GM18499 (cell line): ENCODE results near the gene DNAH14.
A peak's percentile ranks its signal among the peaks of the same experiment; 100 is the strongest.

Experiments
- ATAC-seq: cut with Tn5 transposase; IDR thresholded peaks from one replicate; pipeline ENCODE4 v1.9.1; 2021; ENCODE audit warnings: moderate number of reproducible peaks; ENCODE audit not compliant: insufficient read depth, unreplicated experiment

The DNAH14 gene

DNA sequence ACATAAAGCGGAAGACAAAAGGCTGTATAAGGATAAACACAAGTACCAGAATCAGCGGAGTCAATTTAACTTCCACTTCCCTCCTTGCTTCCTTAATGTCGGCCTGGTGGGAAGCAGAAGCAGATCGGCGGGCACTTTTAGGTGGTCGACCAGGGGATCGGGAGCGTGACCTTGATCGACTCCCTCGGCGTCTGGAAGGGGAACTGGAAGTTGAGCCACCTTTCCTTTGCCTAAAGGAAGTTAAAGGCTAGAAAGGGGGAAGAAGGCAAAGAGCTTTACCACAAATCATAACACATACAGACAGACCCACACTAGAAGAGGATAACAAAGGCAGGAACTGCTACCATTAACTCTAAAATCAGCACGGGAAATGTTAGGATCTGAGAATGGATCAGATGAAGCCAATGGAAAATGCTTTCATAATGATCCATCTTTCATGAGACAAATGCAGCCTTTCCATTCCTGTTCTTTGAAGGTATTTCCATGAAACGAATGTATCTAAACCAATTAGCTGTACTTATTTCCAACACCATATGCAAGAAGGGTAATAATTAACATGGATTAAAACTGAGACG is 492.6 kb downstream of the DNAH14 start:
- no peak for ATAC-seq

DNA sequence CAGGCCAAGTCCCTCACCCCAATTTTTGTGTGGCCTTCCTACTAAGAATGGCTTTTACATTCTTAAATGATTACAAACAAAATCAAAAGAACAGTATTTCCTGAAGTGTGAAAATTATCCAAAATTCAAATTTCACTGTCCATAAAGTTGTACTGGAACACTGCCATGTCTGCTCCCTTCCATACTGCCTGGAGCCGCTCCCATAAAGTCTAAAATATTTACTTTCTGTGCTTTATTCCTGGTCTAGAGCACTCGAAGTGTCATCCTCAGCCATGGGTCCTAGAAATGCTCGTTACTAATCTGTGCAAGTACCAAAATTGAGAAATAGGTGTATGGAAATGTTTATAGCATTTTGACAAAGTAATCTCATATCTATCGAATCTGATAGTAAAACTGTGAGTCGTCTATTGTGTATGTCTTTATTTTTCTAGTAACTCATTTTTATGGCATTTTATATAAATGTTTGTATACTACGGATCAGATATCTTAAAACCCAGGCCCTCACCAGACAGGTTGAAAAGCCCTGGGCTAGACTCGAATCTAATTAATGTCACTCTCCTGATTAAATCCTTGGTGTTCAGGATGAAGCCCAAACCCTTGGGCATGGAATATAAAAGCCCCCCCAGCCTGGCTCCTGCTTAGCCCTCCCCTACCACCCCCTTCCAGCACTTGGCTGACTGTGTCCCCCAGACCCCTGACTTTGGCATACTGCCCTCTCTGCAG is 493.5 kb downstream of the DNAH14 start:
- no peak for ATAC-seq

DNA sequence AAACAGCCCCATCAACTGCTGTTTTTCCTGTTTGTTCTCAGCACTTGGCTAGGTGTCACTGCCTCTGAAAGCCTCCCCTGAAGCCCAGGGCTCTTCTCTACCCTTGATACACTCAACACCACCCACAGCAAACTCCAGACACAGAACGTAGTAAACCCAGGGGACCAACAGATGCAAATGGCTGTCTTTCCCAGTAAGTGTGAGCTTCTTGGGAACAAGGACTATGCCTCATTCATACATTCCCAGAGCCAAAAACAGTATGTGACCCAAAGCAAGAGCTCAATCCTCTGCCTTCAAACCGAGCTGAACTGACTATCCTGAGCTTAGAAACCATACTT is 494.0 kb downstream of the DNAH14 start:
- no peak for ATAC-seq

DNA sequence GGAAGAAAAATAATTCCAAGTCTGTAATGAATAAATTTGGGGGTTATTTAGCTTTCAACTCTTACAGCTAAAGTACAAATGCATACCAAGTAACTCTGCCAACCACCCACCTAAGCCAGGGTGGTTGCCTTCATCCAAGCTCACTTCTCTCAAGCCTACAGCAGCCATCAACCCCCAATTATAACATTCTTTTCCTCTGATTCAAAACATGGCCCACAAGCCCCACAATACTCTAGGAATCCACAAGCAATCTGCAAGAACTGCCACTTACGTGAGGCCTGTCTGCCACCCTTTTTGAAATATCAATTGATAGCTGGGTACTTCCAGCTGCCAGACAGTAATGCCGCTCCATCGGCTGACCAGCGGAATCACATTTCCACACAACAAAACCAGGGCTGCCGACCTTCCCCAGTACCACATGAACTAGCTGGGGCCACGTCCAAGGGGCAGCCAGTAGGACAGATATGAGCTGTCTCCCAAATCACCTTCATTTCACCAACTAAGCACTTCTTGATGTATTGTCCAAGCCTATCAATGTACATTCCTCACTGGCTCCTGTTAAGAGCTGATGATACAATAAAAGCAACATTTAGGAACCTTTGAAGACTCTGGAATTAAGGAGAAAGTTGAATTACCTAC is 495.2 kb downstream of the DNAH14 start:
- ATAC-seq, result no peak

DNA sequence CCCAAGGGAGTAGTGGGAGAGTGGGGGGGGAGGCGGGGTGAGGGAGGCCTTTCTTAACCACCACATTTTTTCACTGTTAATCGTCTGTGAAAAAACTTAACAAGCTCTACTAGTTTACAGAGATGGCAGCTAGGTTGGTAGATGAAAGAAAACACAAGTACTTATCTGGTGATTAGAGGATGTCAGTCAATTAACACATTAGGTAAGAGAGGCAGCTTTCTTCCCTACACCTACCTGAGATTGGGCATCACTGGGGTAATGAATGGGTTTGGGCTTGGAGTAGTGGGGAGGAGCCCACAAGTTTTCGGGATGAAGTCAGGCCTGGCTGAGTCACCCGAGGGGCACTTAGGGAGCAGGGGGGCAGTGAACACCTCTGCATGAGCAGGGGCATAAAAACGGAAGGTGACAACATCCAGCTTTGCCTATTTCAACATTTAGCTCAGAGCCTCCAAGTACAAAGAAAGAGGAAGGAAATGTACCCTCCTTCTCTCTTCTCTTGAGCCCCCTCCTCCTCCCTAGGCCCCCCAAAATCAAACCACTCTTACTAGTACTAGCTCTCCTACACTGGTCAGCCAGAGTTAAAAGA is 495.8 kb downstream of the DNAH14 start:
- no peak for ATAC-seq

DNA sequence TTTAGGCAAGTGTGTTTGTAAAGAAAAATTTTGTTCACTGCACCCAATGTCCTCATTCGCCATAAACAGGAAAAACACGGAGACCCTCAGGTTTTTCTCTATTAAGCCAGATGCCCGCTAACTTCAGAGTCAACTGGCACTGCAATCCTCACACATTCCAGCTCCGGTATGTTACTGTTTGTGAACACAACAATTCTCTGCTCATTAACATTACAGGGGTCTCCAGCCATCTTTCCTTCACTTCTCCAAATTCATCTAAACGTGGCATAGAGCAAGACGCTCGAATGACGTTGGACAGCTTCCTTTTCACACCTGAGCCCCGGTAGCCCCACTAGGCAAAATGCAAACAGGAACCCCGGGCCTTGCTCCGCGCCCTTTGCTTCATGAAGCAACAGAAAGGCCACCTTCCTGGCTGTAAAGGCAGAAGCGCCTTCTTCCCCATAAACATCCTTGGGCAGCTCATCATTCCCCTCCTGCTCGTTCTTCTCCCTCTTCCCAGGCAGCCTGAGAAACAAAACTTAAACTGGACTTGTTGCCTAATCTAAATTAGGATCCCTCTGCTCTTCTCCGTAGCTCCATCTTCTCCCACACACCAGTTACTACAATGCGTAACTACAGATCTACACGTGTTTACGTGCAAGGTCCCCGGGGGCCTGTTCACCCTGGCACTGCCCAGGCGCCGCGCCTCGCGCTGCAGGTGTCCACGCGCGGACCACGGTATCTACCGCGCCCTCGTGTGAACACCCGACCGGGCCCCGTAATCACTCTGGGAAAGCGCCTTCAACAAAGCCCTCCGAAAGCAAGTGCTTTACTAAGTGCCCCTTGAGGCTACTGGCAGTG is 497.1 kb downstream of the DNAH14 start:
- no peak for ATAC-seq

DNA sequence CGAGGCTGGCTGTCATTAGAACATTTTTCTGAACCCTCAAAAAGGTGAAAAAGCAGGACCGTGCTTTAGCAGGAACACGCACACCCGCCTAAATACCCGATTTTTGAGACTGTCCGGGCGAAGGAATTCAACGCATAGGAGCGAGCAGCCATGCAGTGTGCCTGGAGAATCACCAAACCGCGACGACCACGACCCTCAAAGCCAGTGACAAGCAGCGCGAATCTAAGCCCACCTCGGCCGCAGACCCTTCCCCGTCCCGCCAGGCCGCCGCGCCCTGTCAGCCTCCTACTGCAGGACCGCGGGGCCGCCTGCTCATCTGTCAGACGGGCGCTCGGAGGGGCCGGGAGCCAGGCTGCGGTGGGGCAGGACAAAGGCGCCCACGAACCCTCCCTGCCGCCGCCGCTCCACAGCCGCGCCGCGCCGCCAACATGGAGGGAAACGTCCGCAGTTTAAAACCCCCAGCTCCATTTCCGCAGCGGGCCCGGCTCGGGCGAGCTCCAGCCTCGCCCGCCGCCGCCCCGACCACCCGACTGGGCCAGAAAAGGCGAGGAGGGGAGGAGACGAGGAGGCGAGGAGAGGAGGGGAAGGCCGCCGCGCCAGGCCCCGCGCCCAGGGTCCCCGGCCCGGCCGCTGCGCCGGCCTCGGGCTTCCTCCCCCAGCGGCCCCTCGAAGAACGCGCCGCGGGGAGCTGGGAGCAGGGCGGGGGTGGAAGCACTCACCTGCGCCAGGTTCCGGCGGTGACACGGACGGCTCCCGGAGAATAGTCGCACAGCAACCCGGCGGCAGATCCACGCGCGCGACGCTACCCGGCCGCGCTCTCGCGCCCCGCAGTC is 498.0 kb downstream of the DNAH14 start, which contains the start of gene LBR:
Gene LBR, minus strand, starts transcription at position 804 of the 833 bp plus-strand sequence. CDS start 3,963 bp downstream, outside the sequence.
- ATAC-seq, result peak; percentile 20

DNA sequence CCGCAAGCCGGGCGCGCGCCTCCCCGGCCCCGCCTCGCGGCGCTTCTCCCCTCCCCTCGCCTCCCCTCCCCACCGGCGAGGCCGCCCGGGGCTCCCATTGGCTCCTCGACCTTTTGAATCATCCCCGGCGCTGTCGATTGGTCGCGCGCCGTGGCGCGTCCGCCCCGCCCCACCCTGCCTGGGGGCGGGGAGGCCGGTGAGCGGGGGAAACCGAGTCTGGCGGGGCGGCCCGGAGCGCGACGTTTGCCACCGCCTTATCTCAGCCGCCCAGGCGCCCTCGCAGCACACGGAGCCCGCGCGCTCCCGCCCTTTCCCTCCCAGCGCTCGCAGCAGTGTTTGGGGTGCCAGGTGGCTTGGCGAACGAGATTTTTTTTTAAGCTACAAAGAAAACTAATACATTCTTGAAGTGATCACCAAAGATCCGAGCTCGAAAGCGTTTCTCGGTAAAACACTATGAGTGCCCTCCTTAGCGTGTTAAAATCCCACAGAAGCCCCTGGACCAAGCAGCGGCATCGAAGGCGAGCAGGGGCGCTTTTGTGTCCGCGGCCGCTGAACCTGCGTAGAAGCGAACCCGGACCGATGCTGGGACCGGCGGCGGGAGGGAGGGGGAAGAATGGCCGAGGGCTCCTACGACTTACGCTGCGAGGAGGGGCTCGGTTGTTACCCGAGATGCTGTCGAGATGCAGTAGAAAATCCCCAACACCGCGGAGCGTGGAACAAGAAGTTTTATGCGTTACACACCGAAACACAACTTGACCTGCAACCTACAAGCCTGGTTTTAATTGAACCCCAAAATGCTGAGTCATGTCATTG is 498.8 kb downstream of the DNAH14 start:
- peak; percentile 62 for ATAC-seq

DNA sequence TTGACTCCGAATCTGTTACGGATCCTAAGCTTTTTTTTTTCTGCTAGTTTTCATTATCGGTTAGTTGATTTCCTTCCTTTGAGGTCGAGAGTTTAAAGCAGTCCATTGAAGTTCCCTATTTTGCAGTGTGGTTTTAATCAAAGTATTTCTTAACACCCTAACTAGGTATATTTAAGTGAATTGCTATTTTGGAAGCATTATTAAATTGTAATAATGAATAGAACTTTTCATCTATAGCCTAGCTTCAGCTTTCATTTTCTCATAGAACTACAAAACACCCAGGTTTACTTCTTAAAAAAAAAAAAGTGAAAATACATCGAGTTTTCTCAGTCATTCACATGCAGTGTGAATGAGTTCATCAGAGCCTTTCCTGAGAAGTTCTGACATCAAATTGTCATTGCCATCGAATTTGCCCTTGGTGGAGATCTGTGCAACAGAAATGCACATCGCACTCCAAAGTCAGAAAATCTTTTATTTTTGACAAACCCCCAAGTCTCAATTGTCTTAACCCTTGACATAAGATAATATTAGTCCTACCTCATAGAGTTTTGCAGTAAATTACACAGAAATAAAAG is 499.5 kb downstream of the DNAH14 start:
- no peak for ATAC-seq

DNA sequence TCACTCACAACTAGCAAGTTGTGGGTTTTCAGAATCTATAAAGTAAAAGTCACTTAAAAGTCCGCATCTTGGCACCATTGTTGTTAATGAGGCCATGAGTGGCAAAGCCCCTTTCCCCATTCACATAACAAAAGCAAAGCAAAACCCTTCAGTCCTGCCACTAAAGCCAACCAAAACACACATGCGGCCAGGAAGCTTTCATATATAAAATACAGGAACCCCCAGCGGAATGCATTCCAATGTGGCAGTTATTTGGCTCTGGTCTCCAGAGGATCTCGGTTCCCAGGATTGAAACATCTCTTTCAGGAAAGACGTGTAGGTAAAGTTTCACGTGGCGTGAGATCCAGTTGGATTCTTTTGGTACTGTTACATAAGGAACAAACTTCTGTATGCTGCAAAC is 500.8 kb downstream of the DNAH14 start:
- no peak for ATAC-seq

DNA sequence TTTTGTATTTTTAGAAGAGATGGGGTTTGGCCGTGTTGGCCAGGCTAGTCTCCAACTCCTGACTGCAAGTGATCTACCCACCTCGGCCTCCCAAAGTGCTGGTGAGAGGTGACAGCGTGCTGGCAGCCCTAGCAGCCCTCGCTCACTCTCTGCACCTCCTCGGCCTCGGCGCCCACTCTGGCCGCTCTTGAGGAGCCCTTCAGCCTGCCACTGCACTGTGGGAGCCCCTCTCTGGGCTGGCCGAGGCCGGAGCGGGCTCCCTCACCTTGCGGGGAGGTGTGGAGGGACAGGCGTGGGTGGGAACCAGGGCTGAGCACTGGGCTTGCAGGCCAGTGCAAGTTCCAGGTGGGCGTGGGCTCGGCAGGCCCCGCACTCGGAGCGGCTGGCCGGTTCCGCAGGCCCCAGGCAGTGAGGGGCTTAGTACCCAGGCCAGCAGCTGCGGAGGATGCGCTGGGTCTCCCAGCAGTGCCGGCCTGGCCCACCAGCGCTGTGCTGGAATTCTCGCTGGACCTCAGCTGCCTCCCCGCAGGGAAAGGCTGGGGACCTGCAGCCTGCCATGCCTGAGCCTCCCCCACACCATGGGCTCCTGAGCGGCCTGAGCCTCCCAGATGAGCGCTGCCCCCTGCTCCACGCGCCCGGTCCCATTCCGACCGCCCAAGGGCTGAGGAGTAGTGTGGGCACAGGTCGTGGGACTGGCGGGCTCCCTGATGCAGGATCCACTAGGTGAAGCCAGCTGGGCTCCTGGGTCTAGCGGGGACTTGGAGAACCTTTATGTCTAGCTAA is 501.8 kb downstream of the DNAH14 start:
- ATAC-seq, result no peak

DNA sequence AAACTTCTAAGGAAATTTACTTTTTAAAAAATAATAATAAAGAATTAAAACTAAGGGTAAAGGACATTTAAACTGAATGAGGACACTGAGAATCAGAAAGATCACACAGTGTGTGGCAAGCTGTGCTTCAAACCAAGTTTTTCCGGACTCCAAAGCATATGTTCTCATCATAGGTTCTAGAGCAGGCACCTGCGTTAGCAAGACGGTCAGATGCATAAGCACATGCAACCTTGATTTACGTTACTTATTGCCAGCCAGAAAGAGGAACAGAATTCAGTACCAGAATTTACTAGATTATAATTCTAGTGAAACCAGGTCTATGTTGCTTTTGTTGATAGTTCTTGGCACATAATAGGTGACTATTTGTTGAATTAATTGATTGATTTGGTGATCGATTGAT is 504.6 kb downstream of the DNAH14 start:
- ATAC-seq, result no peak

DNA sequence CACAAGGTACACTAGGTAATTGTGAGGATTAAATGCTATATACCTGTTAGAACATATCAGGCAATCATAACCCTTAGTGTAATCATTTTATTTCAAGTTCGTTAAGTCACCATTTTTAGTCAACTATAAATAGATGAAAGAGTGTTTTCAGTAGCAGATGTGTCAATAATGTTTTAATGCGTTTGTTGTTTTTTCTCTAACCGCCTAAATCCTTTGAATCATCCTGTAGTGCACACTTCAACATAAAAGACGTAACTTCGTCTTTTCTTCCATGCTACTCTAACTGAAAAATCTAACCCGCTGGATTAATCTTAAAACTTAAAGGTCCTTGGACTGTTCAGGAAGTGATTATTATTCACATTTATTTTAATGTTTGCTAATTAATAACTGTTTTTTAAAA is 505.6 kb downstream of the DNAH14 start:
- ATAC-seq, result no peak

DNA sequence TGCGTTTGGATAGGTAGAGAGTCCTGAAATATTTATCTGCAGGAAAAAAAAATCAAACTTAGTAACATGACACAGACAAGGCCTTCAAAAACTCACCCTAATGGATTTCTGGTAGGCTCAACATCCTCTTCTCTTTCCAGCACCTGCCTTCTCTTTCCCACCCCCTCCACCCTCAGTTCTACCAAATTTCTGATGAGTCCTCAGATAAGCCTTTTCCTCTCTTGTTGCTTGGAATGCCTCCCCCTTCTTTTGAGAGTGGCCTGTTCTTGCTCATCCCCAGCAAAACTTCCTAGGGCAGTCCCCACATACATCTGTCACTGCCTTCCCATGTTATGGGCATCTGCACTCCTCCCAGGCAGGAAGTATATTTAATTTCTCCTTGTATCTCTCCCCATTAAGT is 506.0 kb downstream of the DNAH14 start:
- ATAC-seq, result no peak

DNA sequence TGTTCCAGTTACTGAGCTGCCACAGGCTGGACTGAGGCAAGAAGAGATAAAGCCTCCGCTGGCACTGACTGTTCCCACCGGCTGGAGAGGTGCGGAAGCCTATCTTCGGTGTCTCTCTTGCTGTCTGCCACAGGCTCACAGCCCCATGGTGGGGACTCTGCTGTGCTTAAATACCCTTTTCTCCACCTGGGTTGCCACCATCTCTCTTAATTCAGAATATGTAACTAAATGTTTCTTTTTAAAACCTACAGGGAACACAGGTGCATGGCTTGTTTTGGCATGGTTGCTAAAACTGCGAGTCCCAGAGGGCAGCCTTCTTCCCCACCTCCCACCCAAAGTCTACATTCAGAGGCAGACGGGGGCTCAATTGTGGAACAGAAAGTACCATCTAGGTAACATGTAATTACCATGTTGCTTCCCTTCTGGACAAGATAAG is 506.5 kb downstream of the DNAH14 start:
- no peak for ATAC-seq

DNA sequence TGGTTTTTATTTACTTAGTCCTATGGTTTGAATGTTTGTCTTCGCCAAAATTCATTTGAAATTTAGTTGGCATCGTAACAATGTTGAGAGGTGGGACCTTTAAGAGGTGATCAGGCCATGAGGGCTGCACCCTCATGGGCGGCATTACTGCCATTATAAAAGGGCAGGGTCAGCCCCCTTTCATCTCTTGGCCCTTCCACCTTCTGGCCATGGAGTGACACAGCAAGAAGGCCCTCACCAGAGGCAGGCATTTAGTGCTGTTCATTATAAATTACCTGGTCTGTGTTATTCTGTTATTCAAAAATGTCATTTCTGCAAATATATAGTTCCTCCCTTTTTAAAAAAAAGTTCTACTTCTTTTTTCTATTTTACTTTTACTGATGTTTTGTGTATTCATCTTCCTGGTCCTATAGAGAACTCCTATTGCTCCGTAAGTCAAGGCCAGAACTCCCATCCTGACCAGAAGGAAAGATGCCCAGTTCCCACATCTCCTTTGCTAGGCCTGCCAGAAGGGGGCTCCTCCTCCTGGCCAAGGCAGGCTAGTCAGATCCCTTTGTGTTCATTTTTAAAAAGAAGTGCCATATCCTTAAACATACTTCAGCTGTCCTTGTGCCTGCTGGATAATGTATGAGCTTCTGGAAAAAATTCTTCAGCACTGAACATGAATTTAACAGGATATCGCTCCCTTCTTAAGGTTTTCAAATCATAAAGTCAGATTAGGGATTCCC is 508.4 kb downstream of the DNAH14 start:
- no peak for ATAC-seq
